GM23248 (cell line): ENCODE data around the gene UBP1. TPM values are rescaled to one million over a fixed set of nuclear protein-coding genes. Genes with fewer than 3 reads are reported as not detected.
"Not testable (repeated sequence)": the region's sequence is repeated elsewhere in the genome, so short reads cannot be mapped to it uniquely, and the experiment has no call there.

Experiments used
- DNase-seq: peaks from one replicate; pipeline ENCODE4 v3.0.0-alpha.2; 2015
- H2AFZ ChIP-seq: fragments of 200-600 bp; sonication (generic); 2 replicates; pipeline ENCODE4 v1.6.1; 2016; ENCODE audit warnings: antibody characterized with exemption
- H3F3A ChIP-seq: fragments of 200-600 bp; sonication (generic); 2 replicates; pipeline ENCODE4 v1.6.1; 2016; ENCODE audit warnings: mild to moderate bottlenecking, antibody characterized with exemption, mixed run types; ENCODE audit not compliant: insufficient read depth
- H3K27ac ChIP-seq: fragments of 200-600 bp; sonication (generic); 2 replicates; pipeline ENCODE4 v1.5.1; 2016; ENCODE audit warnings: mild to moderate bottlenecking
- H3K27me3 ChIP-seq: fragments of 200-600 bp; sonication (generic); replicated peaks from 2 replicates; pipeline ENCODE4 v1.6.1; 2016; ENCODE audit warnings: mild to moderate bottlenecking; ENCODE audit not compliant: insufficient read depth
- H3K36me3 ChIP-seq: fragments of 200-600 bp; sonication (generic); 2 replicates; pipeline ENCODE4 v1.6.1; 2016; ENCODE audit warnings: low read depth, mild to moderate bottlenecking
- H3K4me1 ChIP-seq: fragments of 200-600 bp; sonication (generic); 2 replicates; pipeline ENCODE4 v1.6.1; 2016; ENCODE audit warnings: mild to moderate bottlenecking; ENCODE audit not compliant: insufficient read depth
- H3K4me2 ChIP-seq: fragments of 200-600 bp; sonication (generic); one replicate; pipeline ENCODE4 v1.6.1; 2016; ENCODE audit warnings: mild to moderate bottlenecking; ENCODE audit not compliant: unreplicated experiment
- H3K4me3 ChIP-seq: fragments of 200-600 bp; sonication (generic); 2 replicates; pipeline ENCODE4 v1.5.1; 2016; ENCODE audit warnings: mild to moderate bottlenecking
- H3K79me2 ChIP-seq: fragments of 200-600 bp; sonication (generic); 2 replicates; pipeline ENCODE4 v1.6.1; 2016; ENCODE audit warnings: mild to moderate bottlenecking; ENCODE audit not compliant: insufficient read depth
- H3K9ac ChIP-seq: fragments of 200-600 bp; sonication (generic); 2 replicates; pipeline ENCODE4 v1.6.1; 2016; ENCODE audit warnings: mild to moderate bottlenecking
- H3K9me2 ChIP-seq: fragments of 200-600 bp; sonication (generic); 2 replicates; pipeline ENCODE4 v1.6.1; 2016; ENCODE audit warnings: mixed run types, mild to moderate bottlenecking, moderate library complexity; ENCODE audit not compliant: insufficient read depth
- H3K9me3 ChIP-seq: fragments of 200-600 bp; sonication (generic); one replicate; pipeline ENCODE4 v1.6.1; 2017; ENCODE audit warnings: low read depth
- H4K20me1 ChIP-seq: fragments of 200-600 bp; sonication (generic); 2 replicates; pipeline ENCODE4 v1.6.0; 2016; ENCODE audit not compliant: insufficient read depth
- EZH2 ChIP-seq: fragments of 200-600 bp; sonication (generic); IDR thresholded peaks from 2 replicates; pipeline ENCODE4 v1.6.1; 2018; ENCODE audit warnings: antibody characterized with exemption, mild to moderate bottlenecking; ENCODE audit not compliant: insufficient read depth, poor library complexity, severe bottlenecking
- EZH2phosphoT487 ChIP-seq: fragments of 200-600 bp; sonication (generic); IDR thresholded peaks from 2 replicates; pipeline ENCODE4 v1.6.1; 2018; ENCODE audit warnings: antibody characterized with exemption, moderate library complexity, mild to moderate bottlenecking, low read depth; ENCODE audit not compliant: insufficient read depth
- WGBS, 2 experiments: methylation state at CpG; one replicate each; pipeline ENCODE4 v1.1.6; 2015 to 2017; ENCODE audit warnings: low lambda C conversion rate in 2 of 2, low coverage in 1 of 2; ENCODE audit errors: missing lambda C conversion rate in 2 of 2; 5-methylcytosine and 5-hydroxymethylcytosine counted together
- in situ Hi-C: fragments of 300-500 bp; cut with MboI; formaldehyde crosslinking; loops from 2 replicates; pipeline ENCODE4 v1.15.0; 2020
- polyA plus RNA-seq: library from polyadenylated mRNA; unstranded; fragments of >200 nt; fragmentation: Nextera tagmentation; extraction: Ambion mirVana; gene quantifications from 2 replicates; pipeline ENCODE4 v1.2.1, GENCODE V29; 2016
- total RNA-seq: library from RNA; depleted of rRNA; stranded (reverse); fragments of >200 nt; shearing (Covaris generic); gene quantifications from 2 replicates; pipeline ENCODE4 v1.2.3, GENCODE V29; 2014

The UBP1 gene
- total and polyA plus RNA-seq, 2 experiments from 2014 or later: 12.5 to 38.7 TPM

- Histone ChIP-seq H3K9me3 (no peaks in the 10 kb centered on the region), H3K4me3 (no peak overlapping the region), H3K9me2 (no peaks in the 10 kb centered on the region), H3K9ac (no peak overlapping the region), H3K27me3 (no peaks in the 10 kb centered on the region), H3F3A (peaks cover 11% of the 10 kb centered on the region; the same call in 1 of the 2 replicates), H3K4me2 (no peak overlapping the region), H2AFZ (no peak overlapping the region), H3K79me2 (peaks cover 100% of the 10 kb centered on the region), H3K27ac (no peak overlapping the region), H3K36me3 (peaks cover 34% of the 10 kb centered on the region), H4K20me1 (0 out of 2 replicates have a peak, but pooled peaks cover 5% of the 10 kb centered on the region), H3K4me1 (peaks cover 13% of the 10 kb centered on the region)
- no peak for DNase-seq
- in situ Hi-C loops: no loop called here
- TF ChIP-seq EZH2 (no peak), EZH2phosphoT487 (no peak)
- WGBS, 2 experiments: 95 to 96% methylated on average over 1 of the region's 1 CpG
Observed at GRCh38 chr3:33419948-33420347, 20.3 kb downstream of the UBP1 start.

- Histone ChIP-seq H3K27me3 (no peaks in the 10 kb centered on the region), H3F3A (peaks cover 15% of the 10 kb centered on the region; the same call in 1 of the 2 replicates), H3K9me2 (no peaks in the 10 kb centered on the region), H3K9me3 (no peaks in the 10 kb centered on the region), H3K4me3 (no peak overlapping the region), H3K9ac (no peak overlapping the region), H3K36me3 (peaks cover 23% of the 10 kb centered on the region; the same call in 1 of the 2 replicates), H2AFZ (no peak overlapping the region), H3K4me2 (no peak overlapping the region), H3K79me2 (peaks cover 100% of the 10 kb centered on the region), H3K4me1 (peaks cover 13% of the 10 kb centered on the region), H4K20me1 (no peaks in the 10 kb centered on the region), H3K27ac (no peak overlapping the region)
- TF ChIP-seq EZH2: no peak
- 64 to 70% methylated on average over 3 of the region's 3 CpGs for WGBS, 2 experiments
- DNase-seq: peak; percentile 41
- in situ Hi-C loops: no loop called here
Observed at GRCh38 chr3:33417066-33417673, 23.0 kb downstream of the UBP1 start.

- Histone ChIP-seq H3K36me3 (peaks cover 60% of the 10 kb centered on the region), H3K79me2 (peaks cover 76% of the 10 kb centered on the region)
- H3K4me2 ChIP-seq, H3F3A ChIP-seq, in situ Hi-C loops, H2AFZ ChIP-seq, H3K27me3 ChIP-seq, H3K9ac ChIP-seq, H3K27ac ChIP-seq, H3K4me3 ChIP-seq, H4K20me1 ChIP-seq, H3K4me1 ChIP-seq, H3K9me3 ChIP-seq, DNase-seq, H3K9me2 ChIP-seq: not testable (repeated sequence)
- 84 to 100% methylated on average over 2 to 3 of the region's 3 CpGs for WGBS, 2 experiments
Observed at GRCh38 chr3:33410816-33411215, 29.4 kb downstream of the UBP1 start.

- peaks cover 68% of the 10 kb centered on the region for H3K36me3 ChIP-seq
- no peak overlapping the region for H3K27ac ChIP-seq
- H4K20me1 ChIP-seq: no peaks in the 10 kb centered on the region
Observed at GRCh38 chr3:33403756-33404155, 36.4 kb downstream of the UBP1 start.

GRCh38 chr3:33402936-33403335, 37.3 kb downstream of the UBP1 start:
- WGBS, 2 experiments: 97 to 98% methylated on average over 3 of the region's 3 CpGs
- Histone ChIP-seq H3K9me2 (no peaks in the 10 kb centered on the region), H3K4me2 (no peak overlapping the region), H3K27ac (no peak overlapping the region), H3K36me3 (peaks cover 68% of the 10 kb centered on the region), H3K27me3 (no peaks in the 10 kb centered on the region), H3K9ac (no peak overlapping the region), H3K9me3 (no peaks in the 10 kb centered on the region), H3K4me3 (no peak overlapping the region), H3K4me1 (peaks cover 15% of the 10 kb centered on the region), H2AFZ (no peak overlapping the region), H3K79me2 (peaks cover 33% of the 10 kb centered on the region), H3F3A (peaks cover 23% of the 10 kb centered on the region), H4K20me1 (no peaks in the 10 kb centered on the region)
- in situ Hi-C loops: no loop called here
- no peak for TF ChIP-seq EZH2
- no peak for TF ChIP-seq EZH2phosphoT487
- no peak for DNase-seq

More at GRCh38 chr3:33403756-33404155, 36.4 kb downstream of the UBP1 start:
- H3F3A ChIP-seq: peaks cover 23% of the 10 kb centered on the region
- H3K27me3 ChIP-seq: no peaks in the 10 kb centered on the region
- H3K4me1 ChIP-seq: peaks cover 15% of the 10 kb centered on the region
- no peak overlapping the region for H3K9ac ChIP-seq
- peaks cover 30% of the 10 kb centered on the region for H3K79me2 ChIP-seq
- TF ChIP-seq EZH2: no peak
- TF ChIP-seq EZH2phosphoT487: no peak
- no peaks in the 10 kb centered on the region for H3K9me2 ChIP-seq
- no peak overlapping the region for H2AFZ ChIP-seq
- H3K9me3 ChIP-seq: no peaks in the 10 kb centered on the region
- H3K4me3 ChIP-seq: no peak overlapping the region
- DNase-seq: no peak
- in situ Hi-C loops: no loop called here
- 98 to 99% methylated on average over 6 of the region's 6 CpGs for WGBS, 2 experiments
- H3K4me2 ChIP-seq: no peak overlapping the region
